ENCODE measurements around the gene ABCF3.

DNA sequence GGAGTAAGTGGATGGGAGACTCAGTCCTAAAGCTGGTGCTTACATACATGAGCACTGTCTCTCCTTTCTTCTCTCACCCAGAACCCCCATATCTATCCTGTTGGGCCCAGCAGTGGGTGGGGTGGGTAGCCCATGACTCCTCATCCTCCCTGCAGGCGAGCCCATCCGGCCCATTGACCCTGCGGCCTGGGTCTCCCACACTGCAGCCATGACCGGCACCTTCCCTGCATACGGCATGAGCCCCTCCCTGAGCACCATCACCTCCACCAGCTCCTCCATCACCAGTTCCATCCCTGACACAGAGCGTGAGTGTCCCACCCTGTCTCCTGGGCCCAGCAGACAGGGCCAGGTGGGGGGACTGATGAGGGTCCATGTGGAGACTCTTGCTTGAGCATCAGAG lies 19.3 kb upstream of the ABCF3 start:
- TF ChIP-seq POLR2A (IDR thresholded peaks at IDR 0.05), result no peak
- TF ChIP-seq, protein P1, sequence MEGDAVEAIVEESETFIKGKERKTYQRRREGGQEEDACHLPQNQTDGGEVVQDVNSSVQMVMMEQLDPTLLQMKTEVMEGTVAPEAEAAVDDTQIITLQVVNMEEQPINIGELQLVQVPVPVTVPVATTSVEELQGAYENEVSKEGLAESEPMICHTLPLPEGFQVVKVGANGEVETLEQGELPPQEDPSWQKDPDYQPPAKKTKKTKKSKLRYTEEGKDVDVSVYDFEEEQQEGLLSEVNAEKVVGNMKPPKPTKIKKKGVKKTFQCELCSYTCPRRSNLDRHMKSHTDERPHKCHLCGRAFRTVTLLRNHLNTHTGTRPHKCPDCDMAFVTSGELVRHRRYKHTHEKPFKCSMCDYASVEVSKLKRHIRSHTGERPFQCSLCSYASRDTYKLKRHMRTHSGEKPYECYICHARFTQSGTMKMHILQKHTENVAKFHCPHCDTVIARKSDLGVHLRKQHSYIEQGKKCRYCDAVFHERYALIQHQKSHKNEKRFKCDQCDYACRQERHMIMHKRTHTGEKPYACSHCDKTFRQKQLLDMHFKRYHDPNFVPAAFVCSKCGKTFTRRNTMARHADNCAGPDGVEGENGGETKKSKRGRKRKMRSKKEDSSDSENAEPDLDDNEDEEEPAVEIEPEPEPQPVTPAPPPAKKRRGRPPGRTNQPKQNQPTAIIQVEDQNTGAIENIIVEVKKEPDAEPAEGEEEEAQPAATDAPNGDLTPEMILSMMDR (IDR thresholded peaks at IDR 0.05), result no peak
